A673 (cell line): ENCODE results near the gene BRCA1. TPM values are rescaled to one million over a fixed set of nuclear protein-coding genes. Genes with fewer than 3 reads are reported as not detected.

ENCODE experiments used
- BruUV-seq: library from RNA; stranded (reverse); fragments of 400-500 nt; replicated peaks from 2 replicates; lab custom pipeline; 2021; lab: Mats Ljungman, UMichigan
- CTCF ChIA-PET: fragments of 300-600 bp; sonication (Branson Sonifier 250); formaldehyde crosslinking; loops from one replicate; lab custom pipeline; 2022; ENCODE audit warnings: antibody characterized with exemption; lab: Charles Lee
- POLR2A ChIA-PET: fragments of 300-600 bp; sonication (Branson Sonifier 250); formaldehyde crosslinking; loops from one replicate; lab custom pipeline; 2022; ENCODE audit warnings: antibody characterized with exemption; ENCODE audit not compliant: low non-redundant PET; lab: Charles Lee
- DNase-seq: peaks from one replicate; pipeline ENCODE4 v3.0.0-alpha.2; 2015; ENCODE audit warnings: low spot score
- H3K27ac ChIP-seq: fragments of 200-600 bp; sonication (generic); 2 replicates; pipeline ENCODE4 v1.5.1; 2016; ENCODE audit warnings: mixed run types, low read depth, mild to moderate bottlenecking, mixed read lengths, antibody characterized with exemption, low read length; ENCODE audit not compliant: poor library complexity, severe bottlenecking
- H3K27me3 ChIP-seq: fragments of 200-600 bp; sonication (generic); replicated peaks from 2 replicates; pipeline ENCODE4 v1.6.1; 2017; ENCODE audit warnings: mixed run types, low read depth, mild to moderate bottlenecking, mixed read lengths, antibody characterized with exemption, low read length; ENCODE audit not compliant: insufficient read depth, poor library complexity
- H3K36me3 ChIP-seq: fragments of 200-600 bp; sonication (generic); 2 replicates; pipeline ENCODE4 v1.6.1; 2016; ENCODE audit warnings: mixed run types, mild to moderate bottlenecking, mixed read lengths, antibody characterized with exemption, low read length; ENCODE audit not compliant: insufficient read depth, poor library complexity, severe bottlenecking
- H3K4me1 ChIP-seq: fragments of 200-600 bp; sonication (generic); 2 replicates; pipeline ENCODE4 v1.6.1; 2017; ENCODE audit warnings: mixed run types, mild to moderate bottlenecking, mixed read lengths, antibody characterized with exemption, low read length; ENCODE audit not compliant: insufficient read depth, poor library complexity, severe bottlenecking
- H3K4me3 ChIP-seq: fragments of 200-600 bp; sonication (generic); 2 replicates; pipeline ENCODE4 v1.5.1; 2016; ENCODE audit warnings: low read depth, mixed run types, mild to moderate bottlenecking, mixed read lengths, low read length; ENCODE audit not compliant: poor library complexity, severe bottlenecking
- H3K9me3 ChIP-seq: fragments of 200-600 bp; sonication (generic); 2 replicates; pipeline ENCODE4 v1.6.1; 2016; ENCODE audit warnings: mixed run types, low read depth, mild to moderate bottlenecking, mixed read lengths, antibody characterized with exemption, low read length; ENCODE audit not compliant: poor library complexity, severe bottlenecking
- EZH2 ChIP-seq: fragments of 200-600 bp; sonication (generic); IDR thresholded peaks from 2 replicates; pipeline ENCODE4 v1.6.1; 2017; ENCODE audit warnings: borderline replicate concordance, low read depth, mild to moderate bottlenecking, mixed read lengths, antibody characterized with exemption, low read length; ENCODE audit not compliant: poor library complexity, severe bottlenecking
- intact Hi-C: fragments of 100-400 bp; cut with micrococcal nuclease; formaldehyde crosslinking; loops from one replicate; pipeline ENCODE4 v1.10.0; 2022; ENCODE audit not compliant: unreplicated experiment
- total RNA-seq: library from RNA; stranded (reverse); gene quantifications from 2 replicates; pipeline ENCODE4 v1.2.3, GENCODE V29; 2021
- TF ChIP-seq, protein P1 (sequence below): fragments of 300-800, 200-600 bp; sonication (generic); conservative IDR thresholded peaks from 2 replicates; pipeline ENCODE4 v1.5.1; 2017; ENCODE audit warnings: low read depth, mild to moderate bottlenecking, antibody characterized with exemption, low read length, moderate library complexity, mixed read lengths

BRCA1 gene
- total RNA-seq, 1 experiment from 2014 or later = 24.2 TPM

DNA sequence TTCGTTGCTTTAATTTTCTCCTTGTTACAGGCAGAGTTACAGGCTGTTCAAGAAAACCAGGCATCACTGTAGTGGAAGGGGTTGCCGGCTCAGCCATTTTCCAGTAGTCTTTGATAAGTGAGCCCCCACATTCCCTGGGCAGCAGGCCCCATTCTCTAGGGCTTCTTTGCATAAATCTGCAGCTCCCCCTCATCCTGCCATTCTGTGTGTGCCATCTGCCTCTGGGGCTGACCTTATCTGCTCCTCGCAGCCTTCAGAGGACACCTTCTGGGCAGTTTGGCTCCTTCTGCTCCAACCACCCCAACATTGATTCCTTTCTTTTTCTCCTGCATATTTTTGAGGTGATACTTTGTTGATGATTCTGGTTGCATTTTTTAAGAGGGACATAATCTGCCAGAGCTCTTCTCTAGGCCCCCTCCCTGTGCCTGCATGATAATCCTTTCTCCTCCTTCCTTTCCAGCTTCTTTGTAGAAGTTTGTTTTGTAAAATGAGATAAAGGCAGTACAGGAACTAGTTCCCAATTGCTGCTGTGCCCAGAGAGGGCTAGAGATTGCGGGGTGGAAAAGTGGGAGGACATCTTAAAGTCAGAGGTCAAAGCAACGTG is 83.0 kb downstream of the BRCA1 start:
- DNase-seq = no peak
- Histone ChIP-seq H3K9me3 (no peaks in the 10 kb centered on the region), H3K27ac (no peak overlapping the region), H3K36me3 (no peaks in the 10 kb centered on the region), H3K4me1 (no peaks in the 10 kb centered on the region), H3K27me3 (no peaks in the 10 kb centered on the region), H3K4me3 (no peak overlapping the region)
- TF ChIP-seq EZH2 = no peak
- TF ChIP-seq, protein P1, sequence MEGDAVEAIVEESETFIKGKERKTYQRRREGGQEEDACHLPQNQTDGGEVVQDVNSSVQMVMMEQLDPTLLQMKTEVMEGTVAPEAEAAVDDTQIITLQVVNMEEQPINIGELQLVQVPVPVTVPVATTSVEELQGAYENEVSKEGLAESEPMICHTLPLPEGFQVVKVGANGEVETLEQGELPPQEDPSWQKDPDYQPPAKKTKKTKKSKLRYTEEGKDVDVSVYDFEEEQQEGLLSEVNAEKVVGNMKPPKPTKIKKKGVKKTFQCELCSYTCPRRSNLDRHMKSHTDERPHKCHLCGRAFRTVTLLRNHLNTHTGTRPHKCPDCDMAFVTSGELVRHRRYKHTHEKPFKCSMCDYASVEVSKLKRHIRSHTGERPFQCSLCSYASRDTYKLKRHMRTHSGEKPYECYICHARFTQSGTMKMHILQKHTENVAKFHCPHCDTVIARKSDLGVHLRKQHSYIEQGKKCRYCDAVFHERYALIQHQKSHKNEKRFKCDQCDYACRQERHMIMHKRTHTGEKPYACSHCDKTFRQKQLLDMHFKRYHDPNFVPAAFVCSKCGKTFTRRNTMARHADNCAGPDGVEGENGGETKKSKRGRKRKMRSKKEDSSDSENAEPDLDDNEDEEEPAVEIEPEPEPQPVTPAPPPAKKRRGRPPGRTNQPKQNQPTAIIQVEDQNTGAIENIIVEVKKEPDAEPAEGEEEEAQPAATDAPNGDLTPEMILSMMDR = no peak
- BruUV-seq = no TSS peak
- CTCF ChIA-PET = no interaction called here
- intact Hi-C loops = no loop called here
- POLR2A ChIA-PET = no interaction called here

DNA sequence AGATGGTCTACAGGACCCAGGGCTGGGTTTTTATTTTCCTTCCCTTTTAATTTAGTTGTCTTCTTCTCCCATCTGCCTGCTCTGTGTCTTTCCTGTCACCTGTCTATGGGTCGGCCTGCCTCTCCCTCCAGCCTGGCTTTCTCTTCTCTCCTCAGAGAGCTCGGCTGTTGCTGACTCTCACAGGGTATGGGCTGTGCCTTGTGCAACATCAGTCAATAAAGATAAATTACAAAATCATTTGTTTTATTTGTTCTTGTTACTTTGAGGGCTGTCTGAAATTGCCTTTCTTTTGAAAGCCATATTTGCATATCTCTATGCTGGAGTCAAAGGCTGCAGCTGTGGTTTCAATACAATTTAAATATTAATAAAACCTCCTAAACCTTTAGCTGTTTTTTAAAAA is 84.5 kb downstream of the BRCA1 start:
- POLR2A ChIA-PET = no interaction called here
- TF ChIP-seq EZH2 = no peak
- TF ChIP-seq, protein P1 = no peak
- H3K36me3 ChIP-seq = no peaks in the 10 kb centered on the region
- no peak for DNase-seq
- intact Hi-C loops = no loop called here
- H3K4me3 ChIP-seq = no peak overlapping the region
- no peak overlapping the region for H3K27ac ChIP-seq
- BruUV-seq = no TSS peak
- H3K4me1 ChIP-seq = no peaks in the 10 kb centered on the region
- H3K9me3 ChIP-seq = no peaks in the 10 kb centered on the region
- no peaks in the 10 kb centered on the region for H3K27me3 ChIP-seq
- CTCF ChIA-PET = no interaction called here

DNA sequence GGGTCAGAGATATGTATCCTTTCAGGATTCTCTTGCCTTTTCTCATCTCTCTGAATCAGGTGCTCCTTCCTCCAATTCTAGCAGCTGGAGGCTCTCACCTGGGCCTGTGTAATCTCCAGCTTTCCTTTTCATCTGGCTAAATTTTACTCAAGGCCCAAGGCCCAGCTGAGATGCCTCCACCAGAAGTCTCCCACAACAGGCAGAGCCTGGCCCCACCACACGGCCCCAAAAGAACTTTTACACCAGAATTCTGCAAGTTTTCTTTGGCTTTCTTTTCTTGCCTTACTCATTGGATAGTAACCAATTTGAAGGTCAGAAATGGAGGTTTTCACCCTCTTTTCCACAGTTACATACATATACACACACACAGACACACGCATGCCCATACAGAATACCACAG is 85.5 kb downstream of the BRCA1 start:
- Histone ChIP-seq H3K9me3 (no peaks in the 10 kb centered on the region), H3K4me1 (no peaks in the 10 kb centered on the region), H3K36me3 (no peaks in the 10 kb centered on the region), H3K27ac (no peak overlapping the region), H3K27me3 (no peaks in the 10 kb centered on the region), H3K4me3 (no peak overlapping the region)
- ChIA-PET POLR2A (no interaction called here), CTCF (no interaction called here)
- TF ChIP-seq, protein P1 = no peak
- no peak for TF ChIP-seq EZH2
- no TSS peak for BruUV-seq
- intact Hi-C loops = no loop called here
- DNase-seq = no peak
